ENCODE results near the gene TBX21.

Gene TBX21

GRCh38 chr17:47715669-47716325 is 17.2 kb upstream of the TBX21 start:
- TF ChIP-seq ZNF274 (IDR thresholded peaks at IDR 0.05; ENCODE audit: low read depth, low read length), result no peak
- no peak overlapping the region for H3K4me3 ChIP-seq (ENCODE audit: low read length)

- no peak for TF ChIP-seq ZNF274 (IDR thresholded peaks at IDR 0.05; ENCODE audit: low read depth, low read length)
- H3K4me3 ChIP-seq (ENCODE audit: low read length), result no peak overlapping the region
Observed at GRCh38 chr17:47716375-47716774, 16.7 kb upstream of the TBX21 start.

GRCh38 chr17:47717261-47717697 is 15.8 kb upstream of the TBX21 start:
- H3K4me3 ChIP-seq (ENCODE audit: low read length), result no peak overlapping the region
- no peak for TF ChIP-seq ZNF274 (IDR thresholded peaks at IDR 0.05; ENCODE audit: low read depth, low read length)

- no peak for TF ChIP-seq ZNF274 (IDR thresholded peaks at IDR 0.05; ENCODE audit: low read depth, low read length)
Observed at GRCh38 chr17:47717979-47718621, 14.9 kb upstream of the TBX21 start.

GRCh38 chr17:47718634-47719405 is 14.2 kb upstream of the TBX21 start:
- no peak overlapping the region for H3K4me3 ChIP-seq (ENCODE audit: low read length)
- no peak for TF ChIP-seq ZNF274 (IDR thresholded peaks at IDR 0.05; ENCODE audit: low read depth, low read length)

More at GRCh38 chr17:47717979-47718621, 14.9 kb upstream of the TBX21 start:
- no peak overlapping the region for H3K4me3 ChIP-seq (ENCODE audit: low read length)

- H3K4me3 ChIP-seq (ENCODE audit: low read length), result no peak overlapping the region
- no peak for TF ChIP-seq ZNF274 (IDR thresholded peaks at IDR 0.05; ENCODE audit: low read depth, low read length)
Observed at GRCh38 chr17:47719411-47720152, 13.5 kb upstream of the TBX21 start.

GRCh38 chr17:47720196-47720595 is 12.8 kb upstream of the TBX21 start:
- no peak overlapping the region for H3K4me3 ChIP-seq (ENCODE audit: low read length)
- TF ChIP-seq ZNF274 (IDR thresholded peaks at IDR 0.05; ENCODE audit: low read depth, low read length), result no peak

- no peak overlapping the region for H3K4me3 ChIP-seq (ENCODE audit: low read length)
- no peak for TF ChIP-seq ZNF274 (IDR thresholded peaks at IDR 0.05; ENCODE audit: low read depth, low read length)
Observed at GRCh38 chr17:47720754-47721533, 12.1 kb upstream of the TBX21 start.

- no peak overlapping the region for H3K4me3 ChIP-seq (ENCODE audit: low read length)
- no peak for TF ChIP-seq ZNF274 (IDR thresholded peaks at IDR 0.05; ENCODE audit: low read depth, low read length)
Observed at GRCh38 chr17:47721725-47722124, 11.3 kb upstream of the TBX21 start.

GRCh38 chr17:47724705-47725104 is 8.3 kb upstream of the TBX21 start:
- no peak for TF ChIP-seq ZNF274 (IDR thresholded peaks at IDR 0.05; ENCODE audit: low read depth, low read length)
- H3K4me3 ChIP-seq (ENCODE audit: low read length), result no peak overlapping the region

GRCh38 chr17:47725446-47726111 is 7.5 kb upstream of the TBX21 start:
- no peak overlapping the region for H3K4me3 ChIP-seq (ENCODE audit: low read length)
- TF ChIP-seq ZNF274 (IDR thresholded peaks at IDR 0.05; ENCODE audit: low read depth, low read length), result no peak

- H3K4me3 ChIP-seq (ENCODE audit: low read length), result no peak overlapping the region
- no peak for TF ChIP-seq ZNF274 (IDR thresholded peaks at IDR 0.05; ENCODE audit: low read depth, low read length)
Observed at GRCh38 chr17:47726796-47727703, 6.0 kb upstream of the TBX21 start.

Measured in GM08714 (cell line).